ENCODE data around the gene CAMK1G. TPM values are rescaled to one million over a fixed set of nuclear protein-coding genes. Genes with fewer than 3 reads are reported as not detected.

The CAMK1G gene
- total RNA-seq, 2 experiments from 2014 or later: not detected

- CTCF ChIA-PET: interaction anchor here (1.1 to 1.8 kb wide), 3 partner anchors 8 to 206 kb away, joined by 3 to 6 read pairs (median 3); no protein-coding TSS in a partner anchor
- Mint-ChIP-seq H3K27me3 (peaks cover 9% of the 10 kb centered on the region), H3K4me3 (no peak overlapping the region), H3K27ac (no peak overlapping the region), H3K9me3 (ENCODE audit: low read depth) (no peaks in the 10 kb centered on the region), H3K4me1 (peaks cover 13% of the 10 kb centered on the region), H3K36me3 (no peaks in the 10 kb centered on the region)
- no peak for ATAC-seq
- no peak for DNase-seq
These were observed 26.5 kb downstream of the CAMK1G start for GRCh38 chr1:209609791-209610630.

- Mint-ChIP-seq H3K27ac (no peak overlapping the region), H3K36me3 (no peaks in the 10 kb centered on the region), H3K4me1 (peaks cover 12% of the 10 kb centered on the region), H3K4me3 (no peak overlapping the region), H3K9me3 (ENCODE audit: low read depth) (no peaks in the 10 kb centered on the region), H3K27me3 (peaks cover 9% of the 10 kb centered on the region)
- ATAC-seq: no peak
- CTCF ChIA-PET: interaction anchor here (1.1 to 2.0 kb wide), 3 partner anchors 8 to 41 kb away, joined by 3 to 6 read pairs (median 5); no protein-coding TSS in a partner anchor
- DNase-seq: no peak
These were observed 27.1 kb downstream of the CAMK1G start for GRCh38 chr1:209610631-209610905.

- Mint-ChIP-seq H3K4me3 (no peak overlapping the region), H3K36me3 (no peaks in the 10 kb centered on the region), H3K9me3 (ENCODE audit: low read depth) (no peaks in the 10 kb centered on the region), H3K27me3 (peaks cover 11% of the 10 kb centered on the region), H3K4me1 (peaks cover 12% of the 10 kb centered on the region), H3K27ac (no peak overlapping the region)
- DNase-seq (peak; percentile 69), ATAC-seq (peak; percentile 76)
- CTCF ChIA-PET: interaction anchor here (1.0 to 2.0 kb wide), 5 partner anchors 10 to 137 kb away, joined by 3 to 8 read pairs (median 5); no protein-coding TSS in a partner anchor
These were observed 28.5 kb downstream of the CAMK1G start for GRCh38 chr1:209611771-209612570.

GRCh38 chr1:209612646-209613399 is 29.3 kb downstream of the CAMK1G start:
- CTCF ChIA-PET: interaction anchor here (1.0 to 2.0 kb wide), 3 partner anchors 14 to 43 kb away, joined by 3 to 8 read pairs (median 5); no protein-coding TSS in a partner anchor
- Mint-ChIP-seq H3K27ac (no peak overlapping the region), H3K9me3 (ENCODE audit: low read depth) (no peaks in the 10 kb centered on the region), H3K4me1 (peaks cover 12% of the 10 kb centered on the region), H3K36me3 (no peaks in the 10 kb centered on the region), H3K4me3 (no peak overlapping the region), H3K27me3 (peaks cover 11% of the 10 kb centered on the region)
- DNase-seq (no peak), ATAC-seq (no peak)

- no peak overlapping the region for H3K4me3 Mint-ChIP-seq
- no peak for DNase-seq
These were observed 30.1 kb downstream of the CAMK1G start for GRCh38 chr1:209613400-209614150.

GRCh38 chr1:209614151-209614420 is 30.6 kb downstream of the CAMK1G start:
- Mint-ChIP-seq H3K9me3 (ENCODE audit: low read depth) (no peaks in the 10 kb centered on the region), H3K27ac (no peak overlapping the region), H3K4me3 (no peak overlapping the region), H3K27me3 (peaks cover 11% of the 10 kb centered on the region), H3K36me3 (no peaks in the 10 kb centered on the region), H3K4me1 (peaks cover 12% of the 10 kb centered on the region)
- CTCF ChIA-PET: interaction anchor here (1.1 kb wide), 1 partner anchor 45 kb away, joined by 3 read pairs; no protein-coding TSS in a partner anchor
- DNase-seq (no peak), ATAC-seq (no peak)

More at GRCh38 chr1:209613400-209614150, 30.1 kb downstream of the CAMK1G start:
- H3K4me1 Mint-ChIP-seq: peaks cover 12% of the 10 kb centered on the region
- no peak for ATAC-seq
- H3K27ac Mint-ChIP-seq: no peak overlapping the region
- no peaks in the 10 kb centered on the region for H3K9me3 Mint-ChIP-seq (ENCODE audit: low read depth)
- CTCF ChIA-PET: interaction anchor here (1.1 kb wide), 1 partner anchor 44 kb away, joined by 3 read pairs; no protein-coding TSS in a partner anchor
- H3K27me3 Mint-ChIP-seq: peaks cover 11% of the 10 kb centered on the region
- H3K36me3 Mint-ChIP-seq: no peaks in the 10 kb centered on the region

- Mint-ChIP-seq H3K9me3 (ENCODE audit: low read depth) (no peaks in the 10 kb centered on the region), H3K4me1 (peaks cover 12% of the 10 kb centered on the region), H3K4me3 (no peak overlapping the region), H3K36me3 (no peaks in the 10 kb centered on the region), H3K27ac (no peak overlapping the region), H3K27me3 (peaks cover 11% of the 10 kb centered on the region)
- DNase-seq (no peak), ATAC-seq (no peak)
- CTCF ChIA-PET: no interaction called here
These were observed 31.4 kb downstream of the CAMK1G start for GRCh38 chr1:209614906-209615305.

- peaks cover 11% of the 10 kb centered on the region for H3K27me3 Mint-ChIP-seq
- no peaks in the 10 kb centered on the region for H3K9me3 Mint-ChIP-seq (ENCODE audit: low read depth)
- CTCF ChIA-PET: interaction anchor here (1.1 to 1.2 kb wide), 2 partner anchors 10 to 13 kb away, joined by 3 read pairs; no protein-coding TSS in a partner anchor
- ATAC-seq: no peak
- H3K4me3 Mint-ChIP-seq: no peak overlapping the region
- H3K36me3 Mint-ChIP-seq: no peaks in the 10 kb centered on the region
- DNase-seq: no peak
- H3K27ac Mint-ChIP-seq: no peak overlapping the region
- peaks cover 9% of the 10 kb centered on the region for H3K4me1 Mint-ChIP-seq
These were observed 33.0 kb downstream of the CAMK1G start for GRCh38 chr1:209616366-209617046.

- no peaks in the 10 kb centered on the region for H3K9me3 Mint-ChIP-seq (ENCODE audit: low read depth)
- H3K4me1 Mint-ChIP-seq: peaks cover 4% of the 10 kb centered on the region
- CTCF ChIA-PET: interaction anchor here (0.8 to 1.2 kb wide), 3 partner anchors 9 to 12 kb away, joined by 3 read pairs; no protein-coding TSS in a partner anchor
These were observed 33.6 kb downstream of the CAMK1G start for GRCh38 chr1:209617047-209617673.

GRCh38 chr1:209617755-209618154 is 34.2 kb downstream of the CAMK1G start:
- H3K36me3 Mint-ChIP-seq: no peaks in the 10 kb centered on the region
- CTCF ChIA-PET: interaction anchor here (0.8 to 2.5 kb wide), 6 partner anchors 8 to 51 kb away, joined by 3 to 7 read pairs (median 3); no protein-coding TSS in a partner anchor
- H3K27ac Mint-ChIP-seq: no peak overlapping the region
- peaks cover under 1% of the 10 kb centered on the region for H3K4me1 Mint-ChIP-seq
- H3K27me3 Mint-ChIP-seq: peaks cover 11% of the 10 kb centered on the region
- ATAC-seq (no peak), DNase-seq (no peak)
- H3K9me3 Mint-ChIP-seq (ENCODE audit: low read depth): no peaks in the 10 kb centered on the region
- no peak overlapping the region for H3K4me3 Mint-ChIP-seq

More at GRCh38 chr1:209617047-209617673, 33.6 kb downstream of the CAMK1G start:
- DNase-seq (no peak), ATAC-seq (no peak)
- Mint-ChIP-seq H3K4me3 (no peak overlapping the region), H3K27me3 (peaks cover 11% of the 10 kb centered on the region), H3K27ac (no peak overlapping the region), H3K36me3 (no peaks in the 10 kb centered on the region)

- H3K27ac Mint-ChIP-seq: no peak overlapping the region
- CTCF ChIA-PET: interaction anchor here (1.2 to 2.5 kb wide), 3 partner anchors 15 to 51 kb away, joined by 3 to 7 read pairs (median 4); no protein-coding TSS in a partner anchor
These were observed 34.8 kb downstream of the CAMK1G start for GRCh38 chr1:209618291-209618690.

More at GRCh38 chr1:209618291-209618690, 34.8 kb downstream of the CAMK1G start:
- Mint-ChIP-seq H3K4me1 (no peaks in the 10 kb centered on the region), H3K36me3 (no peaks in the 10 kb centered on the region), H3K27me3 (peaks cover 11% of the 10 kb centered on the region), H3K9me3 (ENCODE audit: low read depth) (no peaks in the 10 kb centered on the region), H3K4me3 (no peak overlapping the region)
- ATAC-seq (no peak), DNase-seq (no peak)
